ENCODE measurements around the gene PXMP4.

The PXMP4 gene

GRCh38 chr20:33727806-33728205, 7.7 kb upstream of the PXMP4 start:
- no peak for TF ChIP-seq CTCF (IDR thresholded peaks at IDR 0.05; ENCODE audit: extremely low read depth, insufficient read depth, missing control alignments)
- DNase-seq (ENCODE audit: low spot score): no peak
- in situ Hi-C loops (cut with MboI; ENCODE audit: low pct_unique_long_range_greater_than_20kb, low sequenced_read_pairs, unreplicated experiment): no loop called here

- no peak for DNase-seq (ENCODE audit: low spot score)
- TF ChIP-seq CTCF (IDR thresholded peaks at IDR 0.05; ENCODE audit: extremely low read depth, insufficient read depth, missing control alignments): no peak
- in situ Hi-C loops (cut with MboI; ENCODE audit: low pct_unique_long_range_greater_than_20kb, low sequenced_read_pairs, unreplicated experiment): no loop called here
Measured at GRCh38 chr20:33727115-33727479, 7.0 kb upstream of the PXMP4 start.

GRCh38 chr20:33725607-33726264, 5.6 kb upstream of the PXMP4 start:
- in situ Hi-C loops (cut with MboI; ENCODE audit: low pct_unique_long_range_greater_than_20kb, low sequenced_read_pairs, unreplicated experiment): no loop called here
- no peak for DNase-seq (ENCODE audit: low spot score)
- no peak for TF ChIP-seq CTCF (IDR thresholded peaks at IDR 0.05; ENCODE audit: extremely low read depth, insufficient read depth, missing control alignments)

- in situ Hi-C loops (cut with MboI; ENCODE audit: low pct_unique_long_range_greater_than_20kb, low sequenced_read_pairs, unreplicated experiment): no loop called here
- DNase-seq (ENCODE audit: low spot score): no peak
- no peak for TF ChIP-seq CTCF (IDR thresholded peaks at IDR 0.05; ENCODE audit: extremely low read depth, insufficient read depth, missing control alignments)
Measured at GRCh38 chr20:33724439-33725094, 4.5 kb upstream of the PXMP4 start.

- TF ChIP-seq CTCF (IDR thresholded peaks at IDR 0.05; ENCODE audit: extremely low read depth, insufficient read depth, missing control alignments): no peak
- no peak for DNase-seq (ENCODE audit: low spot score)
- in situ Hi-C loops (cut with MboI; ENCODE audit: low pct_unique_long_range_greater_than_20kb, low sequenced_read_pairs, unreplicated experiment): no loop called here
Measured at GRCh38 chr20:33721391-33722140, 1.5 kb upstream of the PXMP4 start.

- TF ChIP-seq CTCF (IDR thresholded peaks at IDR 0.05; ENCODE audit: extremely low read depth, insufficient read depth, missing control alignments): no peak
- DNase-seq (ENCODE audit: low spot score): no peak
- in situ Hi-C loops (cut with MboI; ENCODE audit: low pct_unique_long_range_greater_than_20kb, low sequenced_read_pairs, unreplicated experiment): no loop called here
Measured at GRCh38 chr20:33719277-33719988, 677 bp downstream of the PXMP4 start.

Measured in GM13977 (cell line).